ENCODE data around the gene GLRX3.

DNA sequence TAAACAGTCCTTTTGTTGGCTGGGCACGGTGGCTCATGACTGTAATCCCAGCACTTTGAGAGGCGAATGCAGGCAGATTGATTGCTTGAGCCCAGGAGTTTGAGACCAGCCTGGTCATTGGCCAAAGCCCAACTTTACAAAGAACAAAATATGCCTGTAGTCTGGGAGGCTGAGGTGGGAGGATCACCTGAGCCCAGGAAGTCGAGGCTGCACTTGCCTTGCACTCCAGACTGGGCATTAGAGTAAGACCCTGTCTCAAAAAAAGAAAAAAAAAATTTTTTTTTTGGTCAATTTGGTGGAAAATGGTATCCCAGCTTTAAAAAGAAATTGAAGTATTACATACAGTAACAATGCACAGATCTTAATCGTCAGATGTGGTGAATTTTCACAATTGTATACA, 4.8 kb downstream of the GLRX3 start:
- no peak for TF ChIP-seq POLR2AphosphoS5 (IDR thresholded peaks at IDR 0.05; ENCODE audit: insufficient read depth in 1 of 2, low read depth in 1 of 2)
- TF ChIP-seq, protein P1, sequence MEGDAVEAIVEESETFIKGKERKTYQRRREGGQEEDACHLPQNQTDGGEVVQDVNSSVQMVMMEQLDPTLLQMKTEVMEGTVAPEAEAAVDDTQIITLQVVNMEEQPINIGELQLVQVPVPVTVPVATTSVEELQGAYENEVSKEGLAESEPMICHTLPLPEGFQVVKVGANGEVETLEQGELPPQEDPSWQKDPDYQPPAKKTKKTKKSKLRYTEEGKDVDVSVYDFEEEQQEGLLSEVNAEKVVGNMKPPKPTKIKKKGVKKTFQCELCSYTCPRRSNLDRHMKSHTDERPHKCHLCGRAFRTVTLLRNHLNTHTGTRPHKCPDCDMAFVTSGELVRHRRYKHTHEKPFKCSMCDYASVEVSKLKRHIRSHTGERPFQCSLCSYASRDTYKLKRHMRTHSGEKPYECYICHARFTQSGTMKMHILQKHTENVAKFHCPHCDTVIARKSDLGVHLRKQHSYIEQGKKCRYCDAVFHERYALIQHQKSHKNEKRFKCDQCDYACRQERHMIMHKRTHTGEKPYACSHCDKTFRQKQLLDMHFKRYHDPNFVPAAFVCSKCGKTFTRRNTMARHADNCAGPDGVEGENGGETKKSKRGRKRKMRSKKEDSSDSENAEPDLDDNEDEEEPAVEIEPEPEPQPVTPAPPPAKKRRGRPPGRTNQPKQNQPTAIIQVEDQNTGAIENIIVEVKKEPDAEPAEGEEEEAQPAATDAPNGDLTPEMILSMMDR (IDR thresholded peaks at IDR 0.05), result no peak

Data from vagina (tissue), 2 donors.